Measurements from ENCODE around the gene AMTN.
A peak's percentile ranks its signal among the peaks of the same experiment; 100 is the strongest.
"Not testable (repeated sequence)": the region's sequence is repeated elsewhere in the genome, so short reads cannot be mapped to it uniquely, and the experiment has no call there.

The AMTN gene

GRCh38 chr4:70518269-70518668, at the start of gene AMTN:
AMTN (plus strand) TSS chr4:70518569; CDS start chr4:70518778, 209 bp downstream.
- DNase-seq (ENCODE audit: low read depth in 2 of 2), result no peak

- DNase-seq (ENCODE audit: low read depth in 2 of 2), result no peak
These were observed 46.5 kb upstream of the AMTN start, which contains the start of gene MUC7 for GRCh38 chr4:70471897-70472296. MUC7 (plus strand) TSS chr4:70472197; CDS start chr4:70474022, 1,825 bp downstream.

GRCh38 chr4:70473679-70474078, 44.7 kb upstream of the AMTN start:
- no peak for DNase-seq (ENCODE audit: low read depth in 2 of 2)

GRCh38 chr4:70488748-70489147, 29.6 kb upstream of the AMTN start:
- DNase-seq (ENCODE audit: low read depth in 2 of 2), result no peak

- DNase-seq (ENCODE audit: low read depth in 2 of 2), result no peak
These were observed 22.1 kb upstream of the AMTN start for GRCh38 chr4:70496231-70496630.

GRCh38 chr4:70501838-70502237, 16.5 kb upstream of the AMTN start:
- DNase-seq (ENCODE audit: low read depth in 2 of 2), result not testable (repeated sequence)

- DNase-seq (ENCODE audit: low read depth in 2 of 2), result no peak
These were observed 13.6 kb upstream of the AMTN start for GRCh38 chr4:70504733-70505132.

GRCh38 chr4:70505151-70505748, 13.1 kb upstream of the AMTN start:
- peak; percentile 20 to 26 for DNase-seq (ENCODE audit: low read depth in 2 of 2)

- no peak for DNase-seq (ENCODE audit: low read depth in 2 of 2)
These were observed 9.6 kb upstream of the AMTN start for GRCh38 chr4:70508801-70509200.

- DNase-seq (ENCODE audit: low read depth in 2 of 2), result no peak
These were observed 7.0 kb upstream of the AMTN start for GRCh38 chr4:70511365-70511764.

GRCh38 chr4:70515367-70516250, 2.8 kb upstream of the AMTN start:
- DNase-seq (ENCODE audit: low read depth in 2 of 2), result no peak

- no peak for DNase-seq (ENCODE audit: low read depth in 2 of 2)
These were observed 347 bp downstream of the AMTN start for GRCh38 chr4:70518716-70519115.

GRCh38 chr4:70522626-70523025, 4.3 kb downstream of the AMTN start:
- DNase-seq (ENCODE audit: low read depth in 2 of 2), result no peak

GRCh38 chr4:70530997-70531396, 12.6 kb downstream of the AMTN start:
- DNase-seq (ENCODE audit: low read depth in 2 of 2), result no peak

GRCh38 chr4:70531981-70532380, 13.6 kb downstream of the AMTN start:
- no peak for DNase-seq (ENCODE audit: low read depth in 2 of 2)

GRCh38 chr4:70533211-70533610, 14.8 kb downstream of the AMTN start:
- no peak for DNase-seq (ENCODE audit: low read depth in 2 of 2)

GRCh38 chr4:70533791-70534190, 15.4 kb downstream of the AMTN start:
- DNase-seq (ENCODE audit: low read depth in 2 of 2), result no peak

GRCh38 chr4:70534886-70535285, 16.5 kb downstream of the AMTN start:
- DNase-seq (ENCODE audit: low read depth in 2 of 2), result not testable (repeated sequence)

GRCh38 chr4:70538869-70539268, 20.5 kb downstream of the AMTN start:
- DNase-seq (ENCODE audit: low read depth in 2 of 2), result no peak

- no peak for DNase-seq (ENCODE audit: low read depth in 2 of 2)
These were observed 26.0 kb downstream of the AMTN start for GRCh38 chr4:70544279-70544868.

- no peak for DNase-seq (ENCODE audit: low read depth in 2 of 2)
These were observed 38.5 kb downstream of the AMTN start for GRCh38 chr4:70556856-70557255.

GRCh38 chr4:70559211-70559830, 41.0 kb downstream of the AMTN start:
- DNase-seq (ENCODE audit: low read depth in 2 of 2), result peak; percentile 3 to 7

Data from stimulated activated CD8-positive, alpha-beta memory T cell treated with anti-CD3 and anti-CD28 coated beads, Interleukin-2, amount 100 ng/mL, for 48 hours (primary cell).